HepG2 (cell line): ENCODE results near the gene C16orf54. TPM values are rescaled to one million over a fixed set of nuclear protein-coding genes. Genes with fewer than 3 reads are reported as not detected.

Experiments
- ATAC-seq: fragments of 200-7000 bp; cut with Tn5 transposase; 3 replicates; pipeline ENCODE4 v1.9.1; 2020; ENCODE audit warnings: mild to moderate bottlenecking, moderate library complexity
- BruUV-seq: library from RNA; stranded (reverse); fragments of 400-500 nt; replicated peaks from 2 replicates; lab custom pipeline; 2021; lab: Mats Ljungman, UMichigan
- CTCF ChIA-PET: fragments of 300-600 bp; formaldehyde crosslinking; extraction: SDS; loops from one replicate; lab custom pipeline; 2021; ENCODE audit warnings: low total read pairs, inconsistent platforms, low intra/inter-chr PET ratio; lab: Yijun Ruan, JAX
- POLR2A ChIA-PET: fragments of 350-600 bp; sonication (Branson Sonifier 250); formaldehyde crosslinking; loops from one replicate; lab custom pipeline; 2020; ENCODE audit warnings: antibody characterized with exemption, inconsistent platforms; lab: Yijun Ruan, JAX
- DNase-seq: peaks from one replicate; pipeline ENCODE4 v3.0.0-alpha.2; 2015; ENCODE audit warnings: low spot score
- FAIRE-seq: peaks from 3 replicates; lab custom pipeline; 2011; peaks lifted over from hg19 to GRCh38; lab: Jason Lieb, UNC
- H2AFZ ChIP-seq: one replicate; pipeline ENCODE4 v1.6.1; 2011; ENCODE audit warnings: low read length, inconsistent platforms
- H3K27ac ChIP-seq: fragments of 300-600 bp; 3 replicates; pipeline ENCODE4 v1.8.0; 2011; ENCODE audit warnings: mixed run types, mild to moderate bottlenecking, mixed read lengths, low read length, inconsistent platforms; ENCODE audit not compliant: insufficient read depth; ENCODE audit errors: extremely low read length
- H3K27me3 ChIP-seq, 2 experiments: fragments of 200-600 bp in 1 of 2; 2 replicates in 1 of 2; 3 replicates in 1 of 2; pipeline versions ENCODE4 v1.6.0 to v1.8.0; 2011; ENCODE audit warnings: low read length in 2 of 2, mild to moderate bottlenecking in 2 of 2, moderate library complexity in 2 of 2, inconsistent platforms in 1 of 2; ENCODE audit not compliant: insufficient read depth in 2 of 2, control insufficient read depth in 1 of 2
- H3K36me3 ChIP-seq, 2 experiments: fragments of 200-600 bp in 1 of 2; replicated peaks in 1 of 2; 2 replicates in 1 of 2; 3 replicates in 1 of 2; pipeline versions ENCODE4 v1.5.1 to v1.8.0; 2011; ENCODE audit warnings: low read length in 2 of 2, inconsistent platforms in 1 of 2; ENCODE audit not compliant: insufficient read depth in 2 of 2, control insufficient read depth in 1 of 2
- H3K4me1 ChIP-seq: 2 replicates; pipeline ENCODE4 v1.5.1; 2012; ENCODE audit warnings: low read length, inconsistent platforms; ENCODE audit not compliant: insufficient read depth
- H3K4me2 ChIP-seq: 2 replicates; pipeline ENCODE4 v1.6.0; 2011; ENCODE audit warnings: low read depth, low read length, inconsistent platforms
- H3K4me3 ChIP-seq, 3 experiments: fragments of 200-600 bp in 1 of 3; sonication (generic), shearing (Covaris generic) in 1 of 3; replicated peaks in 1 of 3; 2 replicates each; pipeline ENCODE4 v1.5.1; 2011 to 2016; ENCODE audit warnings: low read length in 3 of 3, inconsistent platforms in 2 of 3, low read depth in 2 of 3, mild to moderate bottlenecking in 2 of 3, control low read depth in 1 of 3, mixed read lengths in 1 of 3; ENCODE audit not compliant: insufficient read depth in 1 of 3
- H3K79me2 ChIP-seq: one replicate; pipeline ENCODE4 v1.6.1; 2011; ENCODE audit warnings: low read length, inconsistent platforms; ENCODE audit not compliant: insufficient read depth
- H3K9ac ChIP-seq: 2 replicates; pipeline ENCODE4 v1.6.0; 2011; ENCODE audit warnings: mild to moderate bottlenecking, low read depth, low read length, inconsistent platforms; ENCODE audit not compliant: insufficient read depth
- H3K9me3 ChIP-seq: 2 replicates; pipeline ENCODE4 v1.5.1; 2012; ENCODE audit warnings: mild to moderate bottlenecking, low read length
- H4K20me1 ChIP-seq: 2 replicates; pipeline ENCODE4 v1.6.0; 2011; ENCODE audit warnings: inconsistent platforms, mild to moderate bottlenecking, low read length, moderate library complexity; ENCODE audit not compliant: insufficient read depth
- CREB3 ChIP-seq: sonication (generic); formaldehyde crosslinking; IDR thresholded peaks from 2 replicates; pipeline ENCODE4 v1.5.0; 2020; ENCODE audit warnings: missing genetic modification reagents
- FOXO4 ChIP-seq: sonication (generic); formaldehyde crosslinking; conservative IDR thresholded peaks from 2 replicates; pipeline ENCODE4 v1.8.1; 2023; ENCODE audit warnings: missing genetic modification reagents
- GPN1 ChIP-seq: sonication (generic); formaldehyde crosslinking; IDR thresholded peaks from 2 replicates; pipeline ENCODE4 v1.5.1; 2020; ENCODE audit warnings: missing genetic modification reagents, borderline replicate concordance
- HMGXB3 ChIP-seq: sonication (generic); formaldehyde crosslinking; IDR thresholded peaks from 2 replicates; pipeline ENCODE4 v1.4.0; 2020; ENCODE audit warnings: missing genetic modification reagents, borderline replicate concordance
- SRSF4 ChIP-seq: fragments of 200-400 bp; formaldehyde crosslinking; IDR thresholded peaks from one replicate; pipeline ENCODE4 v1.6.1; 2018; ENCODE audit warnings: mild to moderate bottlenecking, low read depth, low read length, moderate library complexity; ENCODE audit not compliant: poor library complexity, severe bottlenecking
- TP53 ChIP-seq: sonication (generic); formaldehyde crosslinking; conservative IDR thresholded peaks from 2 replicates; pipeline ENCODE4 v1.4.0; 2020; ENCODE audit warnings: missing genetic modification reagents
- ZNF234 ChIP-seq: sonication (generic); formaldehyde crosslinking; conservative IDR thresholded peaks from 2 replicates; pipeline ENCODE4 v1.5.1; 2020; ENCODE audit warnings: mild to moderate bottlenecking, missing genetic modification reagents
- ZNF276 ChIP-seq: sonication (generic); formaldehyde crosslinking; IDR thresholded peaks from 2 replicates; pipeline ENCODE4 v1.4.0; 2020; ENCODE audit warnings: mild to moderate bottlenecking, low read depth, missing genetic modification reagents
- ZNF543 ChIP-seq: sonication (generic); formaldehyde crosslinking; IDR thresholded peaks from 2 replicates; pipeline ENCODE4 v1.4.0; 2020; ENCODE audit warnings: mild to moderate bottlenecking, missing genetic modification reagents
- ZNF644 ChIP-seq: IDR thresholded peaks from 2 replicates; pipeline ENCODE4 v1.6.1; 2016; ENCODE audit warnings: low read depth
- WGBS: methylation state at CpG from one replicate; pipeline ENCODE4 v1.1.6; 2017; ENCODE audit warnings: low lambda C conversion rate; 5-methylcytosine and 5-hydroxymethylcytosine counted together
- in situ Hi-C: cut with HindIII; loops from 2 replicates; pipeline ENCODE4 v1.10.0; 2017; ENCODE audit warnings: low pct_unique_long_range_greater_than_20kb; ENCODE audit not compliant: extremely low pct_ligation_motif_present
- intact Hi-C: fragments of 100-400 bp; cut with micrococcal nuclease; formaldehyde crosslinking; loops from one replicate; pipeline ENCODE4 v1.10.0; 2022; ENCODE audit not compliant: unreplicated experiment
- polyA plus RNA-seq, 8 experiments: library from polyadenylated mRNA; depleted of rRNA in 3 of 8; stranded (reverse) in 7 of 8; unstranded in 1 of 8; fragments of >200 nt; fragmentation: Illumina TruSeq in 4 of 8; extraction: Trizol in 4 of 8; gene quantifications; 2 replicates each; pipeline versions ENCODE4 v1.2.1 to v1.2.3, GENCODE V29; 2011 to 2016; ENCODE audit warnings: low read depth in 4 of 8, missing spikeins in 1 of 8, mixed read lengths in 1 of 8; ENCODE audit not compliant: insufficient read depth in 1 of 8
- total RNA-seq, 5 experiments: library from RNA; depleted of rRNA; stranded (reverse); fragments of >200 nt; fragmentation: Illumina TruSeq; extraction: Trizol; gene quantifications; 2 replicates each; pipeline ENCODE4 v1.2.3, GENCODE V29; 2016; ENCODE audit warnings: low read depth in 1 of 5
- TF ChIP-seq, protein P1 (sequence below): sonication (generic); formaldehyde crosslinking; IDR thresholded peaks from 2 replicates; pipeline ENCODE4 v1.5.0; 2020; ENCODE audit warnings: mild to moderate bottlenecking, missing genetic modification reagents

Gene C16orf54
- total and polyA plus RNA-seq, 2 of the 13 experiments (the other 11 are each of a cell fraction or from before 2014, with no cell fraction given): not detected

DNA sequence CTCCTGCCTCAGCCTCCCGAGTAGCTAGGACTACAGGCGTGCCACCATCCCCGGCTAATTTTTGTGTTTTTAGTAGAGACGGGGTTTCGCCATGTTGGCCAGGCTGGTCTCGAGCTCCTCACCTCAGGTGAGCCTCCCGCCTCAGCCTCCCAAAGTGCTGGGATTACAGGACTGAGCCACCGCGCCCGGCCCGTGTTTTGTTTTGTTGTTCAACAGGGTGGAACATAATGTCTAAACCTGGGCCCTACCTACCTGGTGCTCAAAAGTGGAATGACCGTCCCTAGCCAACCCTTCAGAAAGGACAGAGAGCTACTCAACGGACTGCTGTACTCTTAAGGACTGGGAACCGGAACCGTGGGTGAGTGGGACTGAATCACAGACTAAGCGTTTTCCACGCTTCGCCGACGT lies 44.0 kb upstream of the C16orf54 start:
- no peak for FAIRE-seq
- no peaks in the 10 kb centered on the region; a peak in 1 of 5 replicates for H3K27me3 ChIP-seq
- intact Hi-C loops: loop anchor here (1.0 to 5.0 kb wide), 2 partner anchors 16 to 52 kb away; no protein-coding TSS in a partner anchor
- H2AFZ ChIP-seq: peak overlapping the region; percentile 50
- ChIA-PET POLR2A (interaction anchor here (0.6 to 4.0 kb wide), 25 partner anchors 10 to 276 kb away, joined by 3 to 37 read pairs (median 6); partner anchors contain the start of genes ALDOA, ASPHD1, MAZ and MVP), CTCF (interaction anchor here (1.1 to 1.7 kb wide), 2 partner anchors 26 to 60 kb away, joined by 3 to 4 read pairs; partner anchors contain the start of gene PAGR1)
- BruUV-seq: no TSS peak
- peak overlapping the region; percentile 64 to 97 (median 77) for H3K4me3 ChIP-seq
- no peak for DNase-seq
- peak overlapping the region; percentile 97 for H3K9ac ChIP-seq
- peaks cover 41% of the 10 kb centered on the region for H3K79me2 ChIP-seq
- H3K9me3 ChIP-seq: no peaks in the 10 kb centered on the region
- H3K4me1 ChIP-seq: peaks cover 62% of the 10 kb centered on the region
- peak; percentile 32 for ATAC-seq
- H3K27ac ChIP-seq: peak overlapping the region; percentile 83
- in situ Hi-C loops: no loop called here
- no peaks in the 10 kb centered on the region; a peak in 3 of 5 replicates for H3K36me3 ChIP-seq
- WGBS: 40% methylated on average over 19 of the region's 20 CpGs
- H4K20me1 ChIP-seq: no peaks in the 10 kb centered on the region
- H3K4me2 ChIP-seq: peak overlapping the region; percentile 99
- TF ChIP-seq HMGXB3 (CRISPR knock-in tag): 0 out of 2 replicates have a peak, but pooled peaks have one; percentile 13
- no peak for TF ChIP-seq SRSF4
- TF ChIP-seq ZNF644: no peak
- peak; percentile 4; the same call in 1 of the 2 replicates for TF ChIP-seq ZNF543
- 0 out of 2 replicates have a peak, but pooled peaks have one; percentile 41 for TF ChIP-seq ZNF234 (CRISPR knock-in tag)
- peak; percentile 59; the same call in 1 of the 2 replicates for TF ChIP-seq TP53 (CRISPR knock-in tag)
- TF ChIP-seq GPN1 (CRISPR knock-in tag): 0 out of 2 replicates have a peak, but pooled peaks have one; percentile 6
- TF ChIP-seq, protein P1, sequence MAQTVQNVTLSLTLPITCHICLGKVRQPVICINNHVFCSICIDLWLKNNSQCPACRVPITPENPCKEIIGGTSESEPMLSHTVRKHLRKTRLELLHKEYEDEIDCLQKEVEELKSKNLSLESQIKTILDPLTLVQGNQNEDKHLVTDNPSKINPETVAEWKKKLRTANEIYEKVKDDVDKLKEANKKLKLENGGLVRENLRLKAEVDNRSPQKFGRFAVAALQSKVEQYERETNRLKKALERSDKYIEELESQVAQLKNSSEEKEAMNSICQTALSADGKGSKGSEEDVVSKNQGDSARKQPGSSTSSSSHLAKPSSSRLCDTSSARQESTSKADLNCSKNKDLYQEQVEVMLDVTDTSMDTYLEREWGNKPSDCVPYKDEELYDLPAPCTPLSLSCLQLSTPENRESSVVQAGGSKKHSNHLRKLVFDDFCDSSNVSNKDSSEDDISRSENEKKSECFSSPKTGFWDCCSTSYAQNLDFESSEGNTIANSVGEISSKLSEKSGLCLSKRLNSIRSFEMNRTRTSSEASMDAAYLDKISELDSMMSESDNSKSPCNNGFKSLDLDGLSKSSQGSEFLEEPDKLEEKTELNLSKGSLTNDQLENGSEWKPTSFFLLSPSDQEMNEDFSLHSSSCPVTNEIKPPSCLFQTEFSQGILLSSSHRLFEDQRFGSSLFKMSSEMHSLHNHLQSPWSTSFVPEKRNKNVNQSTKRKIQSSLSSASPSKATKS (CRISPR knock-in tag): 0 out of 2 replicates have a peak, but pooled peaks have one; percentile 23
- peak; percentile 24; the same call in 1 of the 2 replicates for TF ChIP-seq CREB3 (CRISPR knock-in tag)
- peak; percentile 15; the same call in 1 of the 2 replicates for TF ChIP-seq ZNF276 (CRISPR knock-in tag)
- 0 out of 2 replicates have a peak, but pooled peaks have one; percentile 27 for TF ChIP-seq FOXO4 (CRISPR knock-in tag)
